ENCODE results near the gene SLC12A5.
A peak's percentile ranks its signal among the peaks of the same experiment; 100 is the strongest.

Gene SLC12A5

GRCh38 chr20:46056027-46056833 is 27.2 kb downstream of the SLC12A5 start:
- DNase-seq (ENCODE audit: low read depth) = no peak

GRCh38 chr20:46056970-46057855 is 28.2 kb downstream of the SLC12A5 start:
- no peak for DNase-seq (ENCODE audit: low read depth)

- DNase-seq (ENCODE audit: low read depth) = peak; percentile 16
Measured at GRCh38 chr20:46057856-46058598, 29.0 kb downstream of the SLC12A5 start.

GRCh38 chr20:46058599-46059281 is 29.7 kb downstream of the SLC12A5 start:
- DNase-seq (ENCODE audit: low read depth) = no peak

GRCh38 chr20:46060301-46060881 is 31.4 kb downstream of the SLC12A5 start:
- no peak for DNase-seq (ENCODE audit: low read depth)

GRCh38 chr20:46060975-46061374 is 32.0 kb downstream of the SLC12A5 start:
- DNase-seq (ENCODE audit: low read depth) = no peak

- no peak for DNase-seq (ENCODE audit: low read depth)
Measured at GRCh38 chr20:46062151-46062550, 33.1 kb downstream of the SLC12A5 start.

GRCh38 chr20:46062621-46063020 is 33.6 kb downstream of the SLC12A5 start:
- no peak for DNase-seq (ENCODE audit: low read depth)

- DNase-seq (ENCODE audit: low read depth) = no peak
Measured at GRCh38 chr20:46063151-46063550, 34.1 kb downstream of the SLC12A5 start.

GRCh38 chr20:46063652-46064054 is 34.6 kb downstream of the SLC12A5 start:
- DNase-seq (ENCODE audit: low read depth) = no peak

- DNase-seq (ENCODE audit: low read depth) = no peak
Measured at GRCh38 chr20:46065006-46065405, 36.0 kb downstream of the SLC12A5 start.

GRCh38 chr20:46065691-46066090 is 36.7 kb downstream of the SLC12A5 start:
- no peak for DNase-seq (ENCODE audit: low read depth)

GRCh38 chr20:46070215-46070900 is 41.3 kb downstream of the SLC12A5 start:
- no peak for DNase-seq (ENCODE audit: low read depth)

GRCh38 chr20:46071573-46071972 is 42.6 kb downstream of the SLC12A5 start:
- no peak for DNase-seq (ENCODE audit: low read depth)

GRCh38 chr20:46073024-46073423 is 44.0 kb downstream of the SLC12A5 start:
- DNase-seq (ENCODE audit: low read depth) = no peak

- no peak for DNase-seq (ENCODE audit: low read depth)
Measured at GRCh38 chr20:46073443-46073842, 44.4 kb downstream of the SLC12A5 start.

GRCh38 chr20:46074006-46074405 is 45.0 kb downstream of the SLC12A5 start:
- no peak for DNase-seq (ENCODE audit: low read depth)

- DNase-seq (ENCODE audit: low read depth) = no peak
Measured at GRCh38 chr20:46076806-46077205, 47.8 kb downstream of the SLC12A5 start.

GRCh38 chr20:46077642-46078305 is 48.8 kb downstream of the SLC12A5 start:
- DNase-seq (ENCODE audit: low read depth) = no peak

- DNase-seq (ENCODE audit: low read depth) = no peak
Measured at GRCh38 chr20:46078954-46079353, 49.9 kb downstream of the SLC12A5 start.

Data from fibroblast of the conjunctiva (primary cell).